ENCODE measurements around the gene PHOX2A.

GRCh38 chr11:72230764-72231365, 13.1 kb downstream of the PHOX2A start:
- no peak for TF ChIP-seq POLR2A (IDR thresholded peaks at IDR 0.05)
- no peak for TF ChIP-seq CTCF (IDR thresholded peaks at IDR 0.05)

Data from right lobe of liver (tissue), 4 donors.